CD4-positive, CD25-positive, alpha-beta regulatory T cell (primary cell): Measurements from ENCODE around the gene IFITM1. TPM values are rescaled to one million over a fixed set of nuclear protein-coding genes. Genes with fewer than 3 reads are reported as not detected.

ENCODE experiments used
- ATAC-seq, 2 donors: fragments of 150-1000 bp; cut with Tn5 transposase; one replicate each; pipeline ENCODE4 v1.10.0; 2021; ENCODE audit warnings: low read depth in 2 of 2, moderate number of reproducible peaks in 2 of 2, moderate library complexity in 1 of 2
- DNase-seq, 3 donors: peaks; one replicate each; pipeline versions ENCODE4 v3.0.0 to v3.0.0-alpha.2; 2012 to 2022; ENCODE audit warnings: mixed read lengths in 1 of 3
- H3K27ac ChIP-seq: one replicate; pipeline ENCODE4 v1.7.0; 2013; ENCODE audit warnings: mild to moderate bottlenecking, low read length; ENCODE audit not compliant: insufficient read depth, poor library complexity, severe bottlenecking
- H3K27me3 ChIP-seq: one replicate; pipeline ENCODE4 v1.7.0; 2013; ENCODE audit warnings: low read length; ENCODE audit not compliant: control insufficient read depth, insufficient read depth
- H3K36me3 ChIP-seq: one replicate; pipeline ENCODE4 v1.7.0; 2013; ENCODE audit warnings: mild to moderate bottlenecking, low read length, moderate library complexity; ENCODE audit not compliant: control insufficient read depth, insufficient read depth
- H3K4me1 ChIP-seq: 2 replicates; pipeline ENCODE4 v1.7.0; 2013; ENCODE audit warnings: mild to moderate bottlenecking, low read length; ENCODE audit not compliant: insufficient read depth, control insufficient read depth, poor library complexity, severe bottlenecking
- H3K4me3 ChIP-seq: one replicate; pipeline ENCODE4 v1.7.0; 2013; ENCODE audit warnings: low read depth, mild to moderate bottlenecking, low read length, moderate library complexity
- H3K9me3 ChIP-seq, 2 experiments: 1 replicate in 1 of 2; 2 replicates in 1 of 2; pipeline ENCODE4 v1.7.0; 2013; ENCODE audit warnings: low read length in 2 of 2, mild to moderate bottlenecking in 1 of 2, moderate library complexity in 1 of 2; ENCODE audit not compliant: control insufficient read depth in 2 of 2
- H3K27ac Mint-ChIP-seq, 3 donors: one replicate each; pipeline ENCODE4 v1.8.0; 2020 to 2022; ENCODE audit warnings: mild to moderate bottlenecking in 3 of 3, mixed read lengths in 3 of 3, moderate library complexity in 2 of 3
- H3K27me3 Mint-ChIP-seq: one replicate; pipeline ENCODE4 v1.8.0; 2022; ENCODE audit warnings: mild to moderate bottlenecking, mixed read lengths
- H3K36me3 Mint-ChIP-seq: one replicate; pipeline ENCODE4 v1.8.0; 2020; ENCODE audit warnings: mixed read lengths
- H3K4me1 Mint-ChIP-seq, 4 donors: one replicate each; pipeline ENCODE4 v1.8.0; 2020 to 2022; ENCODE audit warnings: mixed read lengths in 4 of 4, mild to moderate bottlenecking in 1 of 4
- H3K4me3 Mint-ChIP-seq, 4 donors: one replicate each; pipeline ENCODE4 v1.8.0; 2020 to 2022; ENCODE audit warnings: mild to moderate bottlenecking in 4 of 4, mixed read lengths in 4 of 4, moderate library complexity in 3 of 4
- H3K9me3 Mint-ChIP-seq, 7 donors: one replicate each; pipeline ENCODE4 v1.8.0; 2020 to 2022; ENCODE audit warnings: mixed read lengths in 7 of 7, mild to moderate bottlenecking in 3 of 7, moderate library complexity in 2 of 7
- polyA plus RNA-seq, 4 donors: library from polyadenylated mRNA; unstranded; fragments of 300-500 nt; fragmentation: Illumina TruSeq; gene quantifications; one replicate each; pipeline ENCODE4 v1.2.3, GENCODE V29; 2021
- total RNA-seq: library from RNA; stranded (reverse); gene quantifications from one replicate; pipeline ENCODE4 v1.2.3, GENCODE V29; 2022

Gene IFITM1
- total and polyA plus RNA-seq, 5 donors from 2014 or later = 320 to 1,544 (median 1,395) TPM

- no peak overlapping the region for H3K27ac ChIP-seq
- peak overlapping the region in 1 of 3 donors; percentile 66 for H3K27ac Mint-ChIP-seq
- no peaks in the 10 kb centered on the region for H3K9me3 Mint-ChIP-seq
- peaks cover 23% of the 10 kb centered on the region for H3K4me1 ChIP-seq
- no peaks in the 10 kb centered on the region for H3K27me3 ChIP-seq
- H3K27me3 Mint-ChIP-seq = no peaks in the 10 kb centered on the region
- DNase-seq (no peak), ATAC-seq (no peak)
- H3K4me3 ChIP-seq = no peak overlapping the region
- peaks cover 0 to 28% (median 5%) of the 10 kb centered on the region in 4 donors for H3K4me1 Mint-ChIP-seq
- no peak overlapping the region for H3K4me3 Mint-ChIP-seq
- no peaks in the 10 kb centered on the region for H3K9me3 ChIP-seq
- no peaks in the 10 kb centered on the region for H3K36me3 Mint-ChIP-seq
- no peaks in the 10 kb centered on the region for H3K36me3 ChIP-seq
Observed at GRCh38 chr11:293852-294661, 19.8 kb upstream of the IFITM1 start.

DNA sequence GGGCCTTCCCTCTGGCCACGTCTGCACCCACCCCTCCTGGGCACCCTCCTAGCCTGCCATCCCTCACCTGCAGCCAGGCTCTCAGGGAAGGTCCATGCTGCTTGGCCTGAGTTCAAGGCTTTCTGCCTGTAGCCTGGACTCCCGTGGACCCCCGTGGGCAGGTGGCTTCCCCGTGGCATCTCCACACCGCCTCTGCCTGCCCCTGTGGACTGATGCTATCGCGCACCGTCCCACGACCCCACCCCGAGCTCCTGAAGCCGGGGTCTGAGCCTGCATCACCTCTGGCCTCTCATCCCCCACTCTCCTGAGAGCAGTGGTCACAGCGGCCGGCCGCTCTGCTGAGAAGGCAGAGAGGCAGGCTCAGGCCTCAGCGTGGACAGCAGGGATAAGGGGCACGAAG, 19.1 kb upstream of the IFITM1 start:
- H3K4me3 ChIP-seq = no peak overlapping the region
- no peak for ATAC-seq
- peaks cover 18% of the 10 kb centered on the region for H3K4me1 ChIP-seq
- DNase-seq = no peak
- H3K27ac Mint-ChIP-seq = no peak overlapping the region
- no peak overlapping the region for H3K4me3 Mint-ChIP-seq
- no peaks in the 10 kb centered on the region for H3K27me3 ChIP-seq
- H3K36me3 Mint-ChIP-seq = no peaks in the 10 kb centered on the region
- no peaks in the 10 kb centered on the region for H3K9me3 ChIP-seq
- no peaks in the 10 kb centered on the region for H3K27me3 Mint-ChIP-seq
- no peaks in the 10 kb centered on the region for H3K36me3 ChIP-seq
- H3K27ac ChIP-seq = no peak overlapping the region
- H3K9me3 Mint-ChIP-seq = no peaks in the 10 kb centered on the region
- H3K4me1 Mint-ChIP-seq = peaks cover 0 to 26% (median 5%) of the 10 kb centered on the region in 4 donors

DNA sequence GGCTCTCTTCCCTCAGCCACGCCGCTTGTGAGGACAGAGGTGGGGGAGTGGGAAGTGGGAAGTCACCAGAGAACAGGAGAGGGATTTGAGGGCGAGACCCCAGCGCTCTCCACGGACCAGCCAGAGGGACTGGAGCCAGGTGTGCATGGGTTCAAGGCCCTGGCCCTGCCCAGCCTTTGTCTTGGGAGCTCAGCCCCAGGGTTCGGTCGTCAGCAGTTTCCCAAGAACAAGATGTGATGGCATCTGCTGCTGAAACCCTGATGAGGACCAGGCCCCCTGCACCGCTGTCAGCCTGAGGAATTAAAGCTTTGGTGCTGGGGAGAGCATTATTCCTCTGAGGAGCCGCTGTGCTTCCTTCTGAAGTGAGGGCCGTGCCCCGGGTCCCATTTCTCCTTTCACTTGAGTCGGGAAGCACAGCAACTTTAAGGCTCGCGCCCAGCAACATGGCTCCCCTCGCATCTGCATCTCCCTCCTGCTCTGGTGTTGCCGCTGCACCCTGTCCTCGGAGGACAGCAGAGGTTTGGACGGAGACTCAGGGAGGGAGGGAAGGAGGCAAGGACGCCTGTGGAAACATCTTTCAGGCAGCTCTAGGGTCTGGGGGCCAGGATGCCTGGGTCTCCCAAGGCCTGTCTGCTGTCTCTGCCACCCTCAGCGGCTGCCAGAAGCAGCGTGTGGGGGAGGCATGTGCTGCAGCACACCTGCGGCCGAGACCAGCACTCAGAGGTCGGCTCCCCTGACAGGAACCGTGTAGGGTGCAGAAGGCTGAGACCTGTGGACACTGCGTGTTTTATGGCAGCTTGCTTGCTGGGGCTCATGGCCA, 18.3 kb upstream of the IFITM1 start:
- Histone ChIP-seq H3K36me3 (no peaks in the 10 kb centered on the region), H3K9me3 (no peaks in the 10 kb centered on the region), H3K27me3 (no peaks in the 10 kb centered on the region), H3K27ac (no peak overlapping the region), H3K4me3 (no peak overlapping the region), H3K4me1 (peaks cover 18% of the 10 kb centered on the region)
- DNase-seq (no peak), ATAC-seq (no peak)
- Mint-ChIP-seq H3K27ac (peak overlapping the region in 1 of 3 donors; percentile 23), H3K4me3 (peak overlapping the region in 1 of 4 donors; percentile 23), H3K27me3 (peaks cover 2% of the 10 kb centered on the region), H3K9me3 (no peaks in the 10 kb centered on the region), H3K36me3 (no peaks in the 10 kb centered on the region), H3K4me1 (peaks cover 0 to 23% (median 6%) of the 10 kb centered on the region in 4 donors)

DNA sequence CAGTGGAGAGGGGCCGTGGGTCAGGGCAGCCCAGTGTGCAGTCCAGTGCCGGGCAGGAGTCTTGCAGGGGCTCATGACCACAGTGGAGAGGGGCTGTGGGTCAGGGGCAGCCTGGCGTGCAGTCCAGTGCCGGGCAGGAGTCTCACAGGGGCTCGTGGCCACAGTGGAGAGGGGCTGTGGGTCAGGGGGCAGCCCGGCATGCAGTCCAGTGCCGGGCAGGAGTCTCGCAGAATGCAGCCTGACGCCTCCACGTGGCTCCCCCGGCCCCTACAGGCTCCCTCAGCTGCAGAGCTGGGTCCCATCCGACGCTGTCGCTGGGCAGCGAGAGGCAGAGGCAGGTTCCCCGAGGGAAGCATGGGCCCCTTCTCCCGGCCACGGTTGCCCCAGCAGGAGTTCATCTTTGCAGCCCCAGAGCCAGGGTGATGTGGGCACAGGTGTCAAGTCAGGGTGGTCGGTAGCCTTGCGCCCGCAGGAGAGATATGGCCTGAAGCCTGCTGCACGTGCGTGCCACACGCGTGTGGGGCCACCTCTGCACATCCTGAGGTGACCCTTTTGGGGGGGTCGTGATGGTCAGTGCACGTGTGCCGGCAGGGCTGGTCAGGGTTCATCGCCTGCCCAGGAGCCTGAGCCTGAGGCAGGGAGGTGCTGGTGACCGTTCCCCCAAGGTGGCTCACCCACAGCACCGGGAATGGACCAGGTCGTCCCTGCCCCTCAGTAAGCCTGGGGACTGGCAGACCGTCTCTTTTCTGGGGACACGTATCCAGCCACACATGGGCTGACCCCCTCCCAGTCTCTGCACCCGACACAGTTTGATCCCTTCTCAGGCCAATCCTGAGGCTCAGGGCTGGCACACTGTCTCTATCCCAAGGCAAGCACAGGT, 17.4 kb upstream of the IFITM1 start:
- H3K36me3 Mint-ChIP-seq = no peaks in the 10 kb centered on the region
- H3K27ac Mint-ChIP-seq = no peak overlapping the region
- Histone ChIP-seq H3K4me3 (no peak overlapping the region), H3K9me3 (no peaks in the 10 kb centered on the region), H3K4me1 (peaks cover 18% of the 10 kb centered on the region), H3K27me3 (no peaks in the 10 kb centered on the region), H3K36me3 (no peaks in the 10 kb centered on the region), H3K27ac (no peak overlapping the region)
- H3K4me3 Mint-ChIP-seq = no peak overlapping the region
- peaks cover 10% of the 10 kb centered on the region for H3K27me3 Mint-ChIP-seq
- H3K4me1 Mint-ChIP-seq = peaks cover 0 to 16% (median 7%) of the 10 kb centered on the region in 4 donors
- ATAC-seq (no peak), DNase-seq (no peak)
- H3K9me3 Mint-ChIP-seq = no peaks in the 10 kb centered on the region

GRCh38 chr11:297051-297585, 16.7 kb upstream of the IFITM1 start:
- DNase-seq (no peak), ATAC-seq (no peak)
- Mint-ChIP-seq H3K27me3 (peaks cover 11% of the 10 kb centered on the region), H3K4me3 (peak overlapping the region in 1 of 4 donors; percentile 4), H3K27ac (peak overlapping the region in 1 of 3 donors; percentile 76), H3K36me3 (no peaks in the 10 kb centered on the region), H3K4me1 (peaks cover 0 to 16% (median 7%) of the 10 kb centered on the region in 4 donors), H3K9me3 (no peaks in the 10 kb centered on the region)
- Histone ChIP-seq H3K27me3 (no peaks in the 10 kb centered on the region), H3K4me3 (no peak overlapping the region), H3K27ac (no peak overlapping the region), H3K9me3 (no peaks in the 10 kb centered on the region), H3K4me1 (peaks cover 18% of the 10 kb centered on the region), H3K36me3 (no peaks in the 10 kb centered on the region)

GRCh38 chr11:297586-298405, 16.0 kb upstream of the IFITM1 start:
- peaks cover 14% of the 10 kb centered on the region for H3K27me3 Mint-ChIP-seq
- peak overlapping the region in 3 of 4 donors; percentile 4 to 69 (median 25) for H3K4me3 Mint-ChIP-seq
- Histone ChIP-seq H3K4me1 (peaks cover 18% of the 10 kb centered on the region), H3K36me3 (no peaks in the 10 kb centered on the region), H3K27ac (no peak overlapping the region), H3K27me3 (no peaks in the 10 kb centered on the region), H3K4me3 (no peak overlapping the region), H3K9me3 (no peaks in the 10 kb centered on the region)
- DNase-seq (peak in 2 of 3 donors; percentile 1 to 61), ATAC-seq (peak; percentile 29 to 47)
- H3K4me1 Mint-ChIP-seq = peaks cover 5 to 16% (median 10%) of the 10 kb centered on the region in 4 donors
- H3K9me3 Mint-ChIP-seq = no peaks in the 10 kb centered on the region
- H3K36me3 Mint-ChIP-seq = no peaks in the 10 kb centered on the region
- peak overlapping the region in 2 of 3 donors; percentile 61 to 76 for H3K27ac Mint-ChIP-seq
